Stimulated activated effector memory CD8-positive, alpha-beta T cell treated with anti-CD3 and anti-CD28 coated beads, Interleukin-12 subunit alpha, Interleukin-12 subunit beta, amount 100 ng/mL, for 72 hours (primary cell): ENCODE results near the gene TRH.
"Not testable (repeated sequence)": the region's sequence is repeated elsewhere in the genome, so short reads cannot be mapped to it uniquely, and the experiment has no call there.

ENCODE experiments used
- ATAC-seq: fragments of 150-1000 bp; cut with Tn5 transposase; 2 replicates; pipeline ENCODE4 v1.10.0; 2021
- DNase-seq, 2 donors: peaks; one replicate each; pipeline ENCODE4 v3.0.0; 2021 to 2022; ENCODE audit warnings: low spot score in 2 of 2
- H3K27ac Mint-ChIP-seq: one replicate; pipeline ENCODE4 v1.8.0; 2022; ENCODE audit warnings: mild to moderate bottlenecking, mixed read lengths
- H3K36me3 Mint-ChIP-seq: one replicate; pipeline ENCODE4 v1.8.0; 2022; ENCODE audit warnings: mild to moderate bottlenecking, mixed read lengths
- H3K4me1 Mint-ChIP-seq: one replicate; pipeline ENCODE4 v1.8.0; 2022; ENCODE audit warnings: mixed read lengths
- H3K4me3 Mint-ChIP-seq: one replicate; pipeline ENCODE4 v1.8.0; 2022; ENCODE audit warnings: mild to moderate bottlenecking, mixed read lengths
- H3K9me3 Mint-ChIP-seq: one replicate; pipeline ENCODE4 v1.8.0; 2022; ENCODE audit warnings: mixed read lengths

TRH gene

DNA sequence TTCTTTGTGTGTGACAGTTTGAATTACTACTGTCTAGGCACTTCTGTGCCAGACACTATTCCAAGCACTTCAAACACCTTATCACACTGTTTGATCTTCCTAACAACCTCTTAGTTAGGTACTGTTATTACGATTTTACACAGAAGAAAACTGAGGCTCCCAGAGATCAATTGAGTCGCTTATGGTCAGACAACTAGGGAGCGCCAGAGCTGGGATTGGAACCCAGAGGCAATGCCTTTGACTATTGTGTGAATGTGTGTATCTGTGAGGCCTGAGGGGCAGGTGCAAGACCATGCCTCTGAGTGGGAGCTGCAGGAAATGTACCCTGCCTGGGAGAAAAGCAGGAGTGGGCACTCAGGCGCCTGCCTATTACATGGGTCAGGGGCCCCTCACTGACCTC lies 1.8 kb downstream of the TRH start:
- ATAC-seq (no peak), DNase-seq (no peak)
- Mint-ChIP-seq H3K36me3 (no peaks in the 10 kb centered on the region), H3K9me3 (no peaks in the 10 kb centered on the region), H3K4me3 (no peak overlapping the region), H3K27ac (no peak overlapping the region), H3K4me1 (peaks cover 12% of the 10 kb centered on the region)

DNA sequence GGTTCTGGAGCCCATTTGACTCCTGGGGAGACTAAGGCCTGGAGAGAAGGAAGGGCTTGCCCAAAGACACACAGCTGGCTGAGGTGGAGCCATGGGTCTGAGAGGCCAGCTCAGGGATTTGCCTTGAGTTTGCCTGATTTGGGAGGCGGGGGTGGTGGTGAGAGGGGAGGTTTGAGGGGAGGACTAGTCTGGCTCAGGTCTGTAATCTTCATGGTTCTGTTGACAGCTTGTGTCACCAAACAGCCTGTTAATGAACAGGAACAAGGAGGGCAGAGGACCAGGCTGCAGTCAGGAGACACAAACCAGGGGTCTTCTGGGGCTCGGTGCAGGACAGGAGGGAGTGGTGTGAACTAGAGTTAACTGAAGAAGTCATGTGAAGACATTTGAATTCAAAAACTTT lies 3.6 kb downstream of the TRH start:
- no peaks in the 10 kb centered on the region for H3K9me3 Mint-ChIP-seq
- no peak overlapping the region for H3K27ac Mint-ChIP-seq
- no peak overlapping the region for H3K4me3 Mint-ChIP-seq
- peaks cover 12% of the 10 kb centered on the region for H3K4me1 Mint-ChIP-seq
- no peak for ATAC-seq
- H3K36me3 Mint-ChIP-seq, result no peaks in the 10 kb centered on the region
- no peak for DNase-seq

DNA sequence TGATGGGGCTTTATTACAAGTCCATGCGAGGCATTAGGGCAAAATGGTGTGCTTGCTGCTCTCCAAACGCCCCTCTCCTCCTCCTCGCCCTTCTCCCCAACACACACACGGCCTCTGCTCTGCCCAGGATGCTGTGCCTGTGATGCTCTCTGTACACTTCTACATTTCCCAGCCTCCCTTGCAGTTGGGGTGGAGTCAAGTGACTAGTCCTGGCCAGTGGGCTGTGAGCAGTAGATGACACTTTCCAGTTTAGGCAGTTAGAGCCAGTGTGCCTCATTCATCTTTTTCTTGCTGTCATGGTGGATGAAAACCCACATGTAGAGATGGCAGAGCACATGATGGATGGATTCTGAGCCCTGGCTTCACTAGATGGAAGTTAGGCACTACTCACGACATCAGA lies 5.4 kb downstream of the TRH start:
- Mint-ChIP-seq H3K36me3 (no peaks in the 10 kb centered on the region), H3K4me3 (no peak overlapping the region), H3K9me3 (no peaks in the 10 kb centered on the region), H3K4me1 (peaks cover 6% of the 10 kb centered on the region), H3K27ac (no peak overlapping the region)
- ATAC-seq (no peak), DNase-seq (no peak)

DNA sequence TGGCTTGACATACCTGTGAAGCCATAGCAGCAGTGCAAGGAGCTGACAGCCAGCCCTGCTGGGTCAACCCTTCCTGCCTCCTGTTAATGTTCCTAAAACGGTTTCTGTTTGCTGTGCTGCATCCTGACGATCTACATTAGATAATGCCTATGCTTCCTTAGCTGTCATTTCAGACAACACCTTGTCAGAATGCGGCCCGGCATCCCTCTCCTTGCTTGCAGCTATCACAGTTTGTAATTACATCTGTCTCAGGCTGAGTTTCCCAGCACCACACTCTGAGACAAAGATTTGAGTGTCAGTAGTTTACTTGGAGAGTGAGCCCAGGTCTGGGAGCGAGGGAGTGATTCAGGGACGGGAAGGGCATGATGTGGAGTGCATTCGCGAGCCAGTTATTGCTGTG lies 9.0 kb downstream of the TRH start:
- H3K36me3 Mint-ChIP-seq, result no peaks in the 10 kb centered on the region
- no peak for DNase-seq
- no peak overlapping the region for H3K27ac Mint-ChIP-seq
- no peaks in the 10 kb centered on the region for H3K9me3 Mint-ChIP-seq
- no peak for ATAC-seq
- no peaks in the 10 kb centered on the region for H3K4me1 Mint-ChIP-seq
- no peak overlapping the region for H3K4me3 Mint-ChIP-seq

DNA sequence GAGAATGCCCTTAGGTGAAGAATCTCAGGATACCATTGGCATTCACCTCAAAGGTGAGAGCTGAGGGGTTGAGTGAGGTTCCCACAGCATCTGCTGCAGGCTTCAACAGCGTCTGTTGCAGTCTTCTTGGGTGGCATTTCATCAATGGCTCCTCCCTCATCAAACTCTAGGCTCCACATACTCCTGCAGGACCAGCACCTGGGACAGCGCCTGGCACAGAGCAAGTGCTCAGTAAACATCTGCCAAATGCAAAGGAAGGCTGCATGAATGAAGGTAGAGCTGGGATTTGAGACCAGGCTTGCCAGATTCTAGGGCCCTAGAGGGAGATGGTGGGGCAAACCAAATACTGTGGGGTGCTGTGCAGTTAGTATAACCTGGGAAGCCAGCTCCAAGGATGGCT lies 9.6 kb downstream of the TRH start:
- H3K4me3 Mint-ChIP-seq, result no peak overlapping the region
- no peak for DNase-seq
- H3K36me3 Mint-ChIP-seq, result no peaks in the 10 kb centered on the region
- no peaks in the 10 kb centered on the region for H3K4me1 Mint-ChIP-seq
- H3K27ac Mint-ChIP-seq, result no peak overlapping the region
- no peaks in the 10 kb centered on the region for H3K9me3 Mint-ChIP-seq
- ATAC-seq, result no peak

DNA sequence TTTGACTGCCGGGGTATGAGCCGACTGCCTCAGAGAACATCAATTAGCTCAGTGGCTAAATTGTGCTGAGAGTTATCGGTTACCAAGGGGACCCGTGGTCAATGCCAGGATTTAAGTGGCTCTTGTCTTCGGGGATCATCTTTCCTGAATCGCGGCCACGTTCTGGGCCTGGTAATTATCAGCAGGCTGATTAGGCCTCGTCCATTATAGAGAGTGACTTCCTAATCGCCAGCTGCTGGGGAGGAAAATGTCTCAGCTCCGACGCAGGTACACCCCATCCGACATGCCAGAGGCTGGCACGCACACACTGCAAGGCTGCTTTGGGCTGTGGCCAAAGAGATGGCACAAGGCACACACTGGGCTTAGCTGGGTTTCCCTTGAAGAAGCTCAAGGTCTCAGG lies 10.6 kb downstream of the TRH start:
- DNase-seq (no peak), ATAC-seq (no peak)
- Mint-ChIP-seq H3K4me3 (no peak overlapping the region), H3K4me1 (no peaks in the 10 kb centered on the region), H3K27ac (no peak overlapping the region), H3K9me3 (no peaks in the 10 kb centered on the region), H3K36me3 (no peaks in the 10 kb centered on the region)

DNA sequence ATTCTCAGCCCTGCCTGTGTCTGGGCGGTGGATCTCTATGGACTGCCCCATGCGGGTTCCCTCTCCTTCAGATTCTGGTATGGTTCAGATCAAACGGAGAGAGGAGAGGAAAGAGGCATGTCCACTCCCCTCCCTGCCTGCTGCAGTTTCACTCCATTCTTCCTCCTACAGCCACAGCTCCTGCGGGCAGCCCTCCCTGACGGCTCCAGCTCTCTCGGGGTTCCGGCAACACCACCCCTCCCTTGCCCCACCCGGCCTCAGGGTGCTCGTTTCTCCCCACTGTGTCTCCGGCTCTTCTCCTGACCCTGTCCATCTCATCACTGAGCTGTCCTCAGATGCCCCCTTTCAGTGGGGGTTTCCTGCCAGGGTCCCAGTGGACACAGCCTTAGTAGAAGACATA lies 13.9 kb downstream of the TRH start:
- no peaks in the 10 kb centered on the region for H3K4me1 Mint-ChIP-seq
- H3K27ac Mint-ChIP-seq, result no peak overlapping the region
- no peaks in the 10 kb centered on the region for H3K9me3 Mint-ChIP-seq
- ATAC-seq (no peak), DNase-seq (no peak)
- H3K4me3 Mint-ChIP-seq, result no peak overlapping the region
- H3K36me3 Mint-ChIP-seq, result no peaks in the 10 kb centered on the region

DNA sequence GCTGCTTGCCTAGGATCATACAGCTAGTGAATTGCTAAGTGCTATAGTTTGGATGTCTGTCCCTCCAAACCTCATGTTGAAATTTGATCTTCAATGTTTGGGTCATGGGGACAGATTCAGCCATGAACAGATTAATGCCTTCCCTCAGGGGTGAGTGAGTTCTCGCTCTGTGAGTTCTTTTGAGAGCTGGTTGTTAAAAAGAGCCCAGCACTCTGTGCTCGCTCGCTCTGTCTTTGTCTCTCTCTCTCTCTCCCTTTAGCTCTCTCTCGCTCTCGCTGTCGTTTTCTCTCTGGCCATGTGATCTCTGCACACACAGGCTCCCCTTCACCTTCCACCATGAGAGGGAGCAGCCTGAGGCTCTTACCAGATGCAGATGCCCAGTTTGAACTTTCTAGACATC lies 14.9 kb downstream of the TRH start:
- no peaks in the 10 kb centered on the region for H3K9me3 Mint-ChIP-seq
- no peak for DNase-seq
- H3K27ac Mint-ChIP-seq, result no peak overlapping the region
- no peak overlapping the region for H3K4me3 Mint-ChIP-seq
- ATAC-seq, result no peak
- H3K36me3 Mint-ChIP-seq, result no peaks in the 10 kb centered on the region
- no peaks in the 10 kb centered on the region for H3K4me1 Mint-ChIP-seq

DNA sequence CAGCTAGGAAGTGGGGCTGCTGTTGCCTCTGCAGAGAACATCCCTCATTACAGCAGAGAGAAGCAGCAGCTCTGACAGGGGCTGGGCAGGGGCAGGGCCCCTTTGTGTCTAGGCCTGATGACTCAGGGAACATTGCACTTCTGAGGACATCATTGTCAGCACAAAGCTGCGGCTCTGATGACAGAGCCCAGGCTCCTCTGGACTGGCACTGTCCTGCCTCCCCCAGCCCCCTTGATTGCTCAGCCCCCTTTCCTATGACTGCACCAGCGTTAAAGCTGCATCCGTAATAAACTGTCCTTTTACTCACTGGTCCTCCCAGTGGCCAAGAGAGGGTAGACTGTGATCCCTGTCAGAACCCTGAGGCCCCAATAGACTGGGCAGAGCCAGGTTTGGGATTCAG lies 18.3 kb downstream of the TRH start:
- H3K36me3 Mint-ChIP-seq, result no peaks in the 10 kb centered on the region
- DNase-seq, result no peak
- H3K9me3 Mint-ChIP-seq, result no peaks in the 10 kb centered on the region
- H3K27ac Mint-ChIP-seq, result no peak overlapping the region
- no peaks in the 10 kb centered on the region for H3K4me1 Mint-ChIP-seq
- no peak overlapping the region for H3K4me3 Mint-ChIP-seq
- ATAC-seq, result peak; percentile 44

DNA sequence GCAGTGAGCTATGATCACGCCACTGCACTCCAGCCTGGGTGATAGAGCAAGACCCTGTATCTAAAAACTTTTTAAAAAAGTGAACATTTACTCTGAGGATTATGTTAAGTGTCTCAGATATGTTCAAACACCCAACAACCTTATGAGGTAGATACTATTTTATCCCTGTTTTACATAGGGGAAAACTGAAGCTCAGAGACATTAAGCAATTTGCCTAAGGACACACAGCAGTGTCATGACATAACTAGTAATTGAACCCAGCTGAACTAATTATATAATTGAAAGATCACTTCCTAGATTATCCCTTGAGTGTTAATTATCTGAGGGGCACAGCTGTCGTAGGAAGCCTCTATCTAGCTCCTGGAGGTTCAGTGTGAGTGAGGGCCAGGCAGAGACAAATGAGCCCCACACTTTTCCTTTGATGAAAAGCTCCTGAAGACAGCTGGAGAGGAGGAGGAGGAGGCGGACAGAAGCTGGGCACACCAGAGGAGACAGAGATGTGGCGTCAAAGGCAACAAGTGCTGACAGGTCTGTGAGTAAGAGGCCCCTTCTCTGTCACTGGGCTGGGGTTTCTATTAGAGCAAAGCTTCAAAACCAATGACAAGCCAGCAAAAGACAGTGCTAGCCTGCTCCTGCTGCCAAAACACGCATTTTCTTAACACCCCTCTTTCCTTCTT lies 20.5 kb downstream of the TRH start:
- no peaks in the 10 kb centered on the region for H3K4me1 Mint-ChIP-seq
- DNase-seq (no peak), ATAC-seq (no peak)
- H3K4me3 Mint-ChIP-seq, result no peak overlapping the region
- H3K27ac Mint-ChIP-seq, result no peak overlapping the region
- H3K36me3 Mint-ChIP-seq, result no peaks in the 10 kb centered on the region
- no peaks in the 10 kb centered on the region for H3K9me3 Mint-ChIP-seq

DNA sequence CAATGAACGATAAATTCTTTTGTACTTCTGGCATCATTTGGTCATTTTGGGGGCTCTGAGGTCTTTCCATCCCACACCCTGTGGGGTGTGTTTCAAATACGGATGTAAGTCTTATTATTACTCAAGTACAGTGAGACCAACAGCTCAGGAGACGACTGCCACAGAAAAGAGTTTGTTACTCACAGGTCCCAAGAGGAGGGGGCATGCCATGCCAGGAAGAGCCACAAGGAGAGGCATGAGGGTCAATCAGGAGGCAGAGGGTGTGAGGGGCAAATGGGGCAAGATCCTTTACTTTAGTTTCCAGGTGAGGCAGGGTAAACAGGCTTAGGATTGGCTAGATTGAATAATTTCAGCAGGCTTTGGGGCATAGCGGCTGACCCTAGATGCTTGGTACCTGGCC lies 21.6 kb downstream of the TRH start:
- DNase-seq (no peak), ATAC-seq (no peak)
- Mint-ChIP-seq H3K27ac (no peak overlapping the region), H3K4me3 (no peak overlapping the region), H3K4me1 (no peaks in the 10 kb centered on the region), H3K36me3 (no peaks in the 10 kb centered on the region), H3K9me3 (no peaks in the 10 kb centered on the region)

DNA sequence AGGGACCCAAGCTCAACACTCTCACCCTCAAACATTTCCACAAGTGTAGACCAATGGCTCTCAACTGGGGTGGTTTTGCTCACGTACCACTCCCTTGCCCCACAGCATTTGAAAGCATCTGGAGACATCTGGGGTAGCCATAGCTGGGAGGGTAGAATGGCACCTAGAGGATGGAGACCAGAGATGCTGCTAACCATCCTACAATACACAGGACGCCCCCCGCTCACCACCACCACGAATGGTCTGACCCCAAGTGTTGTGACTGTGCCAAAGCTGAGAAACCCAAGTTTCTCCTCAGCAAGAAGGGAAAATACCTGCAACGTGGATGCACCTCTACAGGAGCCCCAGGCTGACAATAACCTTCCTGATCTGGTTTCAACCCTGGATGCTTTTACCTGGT lies 24.7 kb downstream of the TRH start:
- H3K4me1 Mint-ChIP-seq, H3K27ac Mint-ChIP-seq, H3K9me3 Mint-ChIP-seq, H3K36me3 Mint-ChIP-seq, H3K4me3 Mint-ChIP-seq, DNase-seq, ATAC-seq: not testable (repeated sequence)

DNA sequence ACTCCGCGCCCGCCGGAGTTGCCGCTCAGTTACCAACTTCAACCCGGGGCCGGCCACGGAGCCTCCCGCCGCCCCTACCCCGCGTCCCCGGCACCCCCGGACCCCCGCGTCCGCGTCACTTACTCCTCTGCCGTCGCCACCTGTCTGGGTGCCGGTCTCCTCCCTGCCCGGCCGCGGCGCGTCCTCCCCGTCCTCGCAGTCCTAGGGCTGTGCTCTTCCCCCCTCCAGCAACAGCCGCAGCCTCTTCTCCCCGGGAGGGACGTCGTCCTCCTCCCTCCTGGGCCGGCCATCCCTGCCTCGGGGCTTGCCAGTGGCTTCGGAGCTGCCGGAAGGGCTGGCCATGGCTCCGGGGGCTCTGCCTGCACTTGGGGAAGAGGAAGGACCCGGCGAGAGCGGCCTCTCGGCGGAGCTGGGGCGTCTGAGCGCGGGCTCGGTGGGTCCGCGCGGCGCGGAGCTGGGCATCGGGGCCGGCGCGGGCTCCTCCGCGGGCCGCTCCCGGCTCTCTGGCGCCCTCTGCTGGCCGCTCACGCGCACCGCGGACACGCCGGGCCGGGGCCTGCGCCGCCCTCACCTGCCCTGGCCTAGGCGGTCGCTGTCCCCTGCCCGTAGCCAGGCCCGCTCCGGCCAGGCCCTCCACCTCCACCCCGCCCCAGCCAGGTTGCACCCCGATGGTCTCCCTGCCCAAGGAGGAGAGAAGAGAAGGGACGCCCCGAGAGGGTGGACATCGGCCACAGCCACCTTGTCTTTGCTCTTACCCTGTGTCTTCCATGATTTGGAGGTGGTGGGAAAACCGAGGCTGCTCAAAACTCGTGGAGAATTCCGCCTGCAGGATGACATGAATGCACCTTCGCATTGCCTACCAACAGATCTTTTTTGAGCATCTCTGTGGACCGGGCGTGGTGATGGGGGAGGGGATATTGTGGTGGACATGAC lies 28.4 kb downstream of the TRH start:
- not testable (repeated sequence) for H3K9me3 Mint-ChIP-seq, H3K36me3 Mint-ChIP-seq, H3K27ac Mint-ChIP-seq, H3K4me1 Mint-ChIP-seq
- DNase-seq (peak; percentile 84 to 91), ATAC-seq (peak; percentile 72)
- peak overlapping the region; percentile 71 for H3K4me3 Mint-ChIP-seq

DNA sequence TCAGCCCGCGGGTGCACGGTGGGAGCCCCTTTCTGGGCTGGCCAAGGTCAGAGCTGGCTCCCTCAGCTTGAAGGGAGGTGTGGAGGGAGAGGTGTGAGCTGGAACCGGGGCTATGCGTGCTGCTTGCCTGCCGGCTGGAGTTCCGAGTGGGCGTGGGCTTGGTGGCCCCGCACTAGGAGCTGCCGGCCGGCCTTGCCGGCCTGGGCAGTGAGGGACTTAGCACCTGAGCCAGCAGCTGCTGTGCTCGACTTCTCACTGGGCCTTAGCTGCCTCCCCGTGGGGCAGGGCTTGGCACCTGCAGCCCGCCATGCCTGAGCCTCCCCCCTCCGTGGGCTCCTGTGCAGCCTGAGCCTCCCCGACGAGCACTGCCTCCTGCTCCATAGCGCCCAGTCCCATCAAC lies 36.0 kb downstream of the TRH start:
- no peak overlapping the region for H3K27ac Mint-ChIP-seq
- no peaks in the 10 kb centered on the region for H3K4me1 Mint-ChIP-seq
- no peak for ATAC-seq
- no peak overlapping the region for H3K4me3 Mint-ChIP-seq
- DNase-seq, result no peak
- H3K36me3 Mint-ChIP-seq, result no peaks in the 10 kb centered on the region
- no peaks in the 10 kb centered on the region for H3K9me3 Mint-ChIP-seq

DNA sequence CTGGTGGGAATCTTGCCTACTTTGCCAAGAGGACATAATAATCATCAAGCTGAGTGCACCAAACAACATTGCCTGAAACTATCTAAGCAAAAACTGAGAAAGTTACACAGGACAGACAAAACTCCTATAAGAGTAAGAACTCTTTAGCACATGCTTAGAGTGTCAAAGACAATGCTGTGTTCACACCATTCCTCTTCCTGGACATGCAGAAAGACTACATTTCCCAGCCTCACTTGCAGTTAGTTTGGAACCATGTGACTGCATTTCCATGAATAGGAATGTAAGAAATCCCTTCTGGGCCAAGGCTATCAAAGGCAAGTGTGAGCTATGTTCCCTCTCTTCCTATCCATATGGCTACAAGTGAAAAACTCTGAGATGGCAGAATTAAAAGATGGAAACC lies 37.6 kb downstream of the TRH start:
- not testable (repeated sequence) for H3K36me3 Mint-ChIP-seq, H3K27ac Mint-ChIP-seq, H3K4me3 Mint-ChIP-seq, ATAC-seq, DNase-seq, H3K9me3 Mint-ChIP-seq, H3K4me1 Mint-ChIP-seq

DNA sequence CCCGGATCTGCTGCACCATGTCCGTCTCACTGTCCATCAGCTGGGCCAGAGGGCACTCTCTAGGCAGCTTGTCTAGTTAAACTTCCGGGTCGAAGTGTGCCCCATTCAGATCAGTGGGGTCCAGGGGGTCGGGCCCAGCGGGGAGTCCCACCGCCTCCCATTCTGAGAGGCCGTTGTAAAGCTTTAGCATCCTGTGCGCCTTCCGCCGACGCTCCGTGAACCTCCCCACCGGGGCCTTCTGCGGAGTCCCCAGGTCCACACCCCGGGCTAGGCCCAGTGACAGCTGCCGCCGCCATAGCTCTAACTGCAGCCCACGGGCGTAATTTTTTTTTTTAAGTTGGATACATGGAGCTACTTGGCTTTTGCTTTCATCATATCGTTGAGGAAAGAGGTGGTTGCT lies 38.7 kb downstream of the TRH start:
- DNase-seq, H3K4me3 Mint-ChIP-seq, H3K4me1 Mint-ChIP-seq, H3K36me3 Mint-ChIP-seq, ATAC-seq, H3K9me3 Mint-ChIP-seq, H3K27ac Mint-ChIP-seq: not testable (repeated sequence)
